ENCODE measurements around the gene NFYC. TPM values are rescaled to one million over a fixed set of nuclear protein-coding genes. Genes with fewer than 3 reads are reported as not detected.
A peak's percentile ranks its signal among the peaks of the same experiment; 100 is the strongest.

Gene NFYC
- total RNA-seq, 2 experiments from 2014 or later = 53.6 to 85.4 TPM

GRCh38 chr1:40788561-40789341, 97.2 kb downstream of the NFYC start:
- DNase-seq = no peak
- Mint-ChIP-seq H3K27me3 (peaks cover 11% of the 10 kb centered on the region), H3K4me1 (peaks cover 2% of the 10 kb centered on the region), H3K9me3 (ENCODE audit: low read depth) (no peaks in the 10 kb centered on the region), H3K36me3 (ENCODE audit: low read depth) (no peaks in the 10 kb centered on the region), H3K27ac (no peak overlapping the region), H3K4me3 (no peak overlapping the region)
- POLR2A ChIA-PET = no interaction called here
- intact Hi-C loops (cut with DNase I, micrococcal nuclease) = loop anchor here in 1 of 2 experiments (10.0 kb wide), 1 partner anchor 166 kb away; no protein-coding TSS in a partner anchor
- ATAC-seq = no peak
- CTCF ChIA-PET = interaction anchor here (1.1 to 1.7 kb wide), 2 partner anchors 10 to 14 kb away, joined by 3 to 4 read pairs; no protein-coding TSS in a partner anchor

GRCh38 chr1:40789342-40789598, 97.8 kb downstream of the NFYC start:
- Mint-ChIP-seq H3K9me3 (ENCODE audit: low read depth) (no peaks in the 10 kb centered on the region), H3K27ac (no peak overlapping the region), H3K4me1 (peaks cover 5% of the 10 kb centered on the region), H3K36me3 (ENCODE audit: low read depth) (no peaks in the 10 kb centered on the region), H3K4me3 (no peak overlapping the region), H3K27me3 (peaks cover 11% of the 10 kb centered on the region)
- CTCF ChIA-PET = interaction anchor here (1.1 to 1.7 kb wide), 2 partner anchors 9 to 15 kb away, joined by 3 to 4 read pairs; no protein-coding TSS in a partner anchor
- intact Hi-C loops (cut with DNase I, micrococcal nuclease) = loop anchor here in 1 of 2 experiments (10.0 kb wide), 1 partner anchor 166 kb away; no protein-coding TSS in a partner anchor
- DNase-seq (no peak), ATAC-seq (no peak)
- POLR2A ChIA-PET = no interaction called here

- intact Hi-C loops (cut with DNase I, micrococcal nuclease) = loop anchor here in 1 of 2 experiments (10.0 kb wide), 1 partner anchor 165 kb away; no protein-coding TSS in a partner anchor
- ChIA-PET POLR2A (no interaction called here), CTCF (interaction anchor here (0.6 to 1.7 kb wide), 3 partner anchors 8 to 71 kb away, joined by 3 to 4 read pairs (median 3); no protein-coding TSS in a partner anchor)
- ATAC-seq (no peak), DNase-seq (no peak)
- no peak overlapping the region for H3K4me3 Mint-ChIP-seq
- H3K27ac Mint-ChIP-seq = no peak overlapping the region
- no peaks in the 10 kb centered on the region for H3K36me3 Mint-ChIP-seq (ENCODE audit: low read depth)
- H3K9me3 Mint-ChIP-seq (ENCODE audit: low read depth) = no peaks in the 10 kb centered on the region
- H3K4me1 Mint-ChIP-seq = peaks cover 6% of the 10 kb centered on the region
- H3K27me3 Mint-ChIP-seq = peaks cover 8% of the 10 kb centered on the region
Observed at GRCh38 chr1:40789661-40790430, 98.3 kb downstream of the NFYC start.

- Mint-ChIP-seq H3K4me3 (no peak overlapping the region), H3K4me1 (peaks cover 23% of the 10 kb centered on the region), H3K27ac (no peak overlapping the region), H3K36me3 (ENCODE audit: low read depth) (no peaks in the 10 kb centered on the region), H3K27me3 (no peaks in the 10 kb centered on the region), H3K9me3 (ENCODE audit: low read depth) (no peaks in the 10 kb centered on the region)
- ATAC-seq (no peak), DNase-seq (no peak)
- ChIA-PET POLR2A (no interaction called here), CTCF (no interaction called here)
- intact Hi-C loops (cut with DNase I, micrococcal nuclease) = no loop called here
Observed at GRCh38 chr1:40792036-40792435, 100.5 kb downstream of the NFYC start.

GRCh38 chr1:40793617-40794016, 102.1 kb downstream of the NFYC start:
- Mint-ChIP-seq H3K4me3 (no peak overlapping the region), H3K4me1 (peaks cover 29% of the 10 kb centered on the region), H3K9me3 (ENCODE audit: low read depth) (no peaks in the 10 kb centered on the region), H3K27me3 (no peaks in the 10 kb centered on the region), H3K36me3 (ENCODE audit: low read depth) (no peaks in the 10 kb centered on the region), H3K27ac (no peak overlapping the region)
- DNase-seq (no peak), ATAC-seq (no peak)
- ChIA-PET POLR2A (no interaction called here), CTCF (interaction anchor here (1.0 kb wide), 1 partner anchor 21 kb away, joined by 3 read pairs; no protein-coding TSS in a partner anchor)
- intact Hi-C loops (cut with DNase I, micrococcal nuclease) = no loop called here

- DNase-seq = no peak
- H3K27me3 Mint-ChIP-seq = no peaks in the 10 kb centered on the region
- H3K36me3 Mint-ChIP-seq (ENCODE audit: low read depth) = no peaks in the 10 kb centered on the region
- no peak overlapping the region for H3K27ac Mint-ChIP-seq
- ChIA-PET POLR2A (no interaction called here), CTCF (interaction anchor here (1.0 kb wide), 1 partner anchor 21 kb away, joined by 3 read pairs; no protein-coding TSS in a partner anchor)
- H3K4me3 Mint-ChIP-seq = no peak overlapping the region
- no peaks in the 10 kb centered on the region for H3K9me3 Mint-ChIP-seq (ENCODE audit: low read depth)
- H3K4me1 Mint-ChIP-seq = peaks cover 29% of the 10 kb centered on the region
- intact Hi-C loops (cut with DNase I, micrococcal nuclease) = no loop called here
- ATAC-seq = no peak
Observed at GRCh38 chr1:40794048-40794447, 102.5 kb downstream of the NFYC start.

GRCh38 chr1:40794974-40795715, 103.6 kb downstream of the NFYC start:
- intact Hi-C loops (cut with DNase I, micrococcal nuclease) = no loop called here
- DNase-seq (peak; percentile 34), ATAC-seq (peak; percentile 54)
- Mint-ChIP-seq H3K36me3 (ENCODE audit: low read depth) (no peaks in the 10 kb centered on the region), H3K4me3 (peak overlapping the region; percentile 43), H3K4me1 (peaks cover 29% of the 10 kb centered on the region), H3K27me3 (no peaks in the 10 kb centered on the region), H3K27ac (peak overlapping the region; percentile 34), H3K9me3 (ENCODE audit: low read depth) (no peaks in the 10 kb centered on the region)
- ChIA-PET CTCF (interaction anchor here (0.6 to 3.0 kb wide), 5 partner anchors 12 to 875 kb away, joined by 3 to 21 read pairs (median 3); no protein-coding TSS in a partner anchor), POLR2A (interaction anchor here (0.6 kb wide), 1 partner anchor 8 kb away, joined by 3 read pairs; no protein-coding TSS in a partner anchor)

GRCh38 chr1:40795811-40796586, 104.5 kb downstream of the NFYC start:
- POLR2A ChIA-PET = no interaction called here
- Mint-ChIP-seq H3K4me1 (peaks cover 36% of the 10 kb centered on the region), H3K36me3 (ENCODE audit: low read depth) (no peaks in the 10 kb centered on the region), H3K27ac (peak overlapping the region; percentile 34), H3K27me3 (no peaks in the 10 kb centered on the region), H3K4me3 (peak overlapping the region; percentile 43), H3K9me3 (ENCODE audit: low read depth) (no peaks in the 10 kb centered on the region)
- intact Hi-C loops (cut with DNase I, micrococcal nuclease) = no loop called here
- CTCF ChIA-PET = interaction anchor here (0.8 to 3.0 kb wide), 4 partner anchors 11 to 170 kb away, joined by 3 to 21 read pairs (median 3); no protein-coding TSS in a partner anchor
- no peak for DNase-seq
- peak; percentile 65 for ATAC-seq

GRCh38 chr1:40796939-40797667, 105.6 kb downstream of the NFYC start:
- Mint-ChIP-seq H3K9me3 (ENCODE audit: low read depth) (no peaks in the 10 kb centered on the region), H3K27ac (peak overlapping the region; percentile 56), H3K4me3 (no peak overlapping the region), H3K36me3 (ENCODE audit: low read depth) (no peaks in the 10 kb centered on the region), H3K27me3 (no peaks in the 10 kb centered on the region), H3K4me1 (peaks cover 47% of the 10 kb centered on the region)
- no peak for ATAC-seq
- CTCF ChIA-PET = interaction anchor here (0.7 to 3.0 kb wide), 3 partner anchors 23 to 838 kb away, joined by 3 to 21 read pairs (median 4); no protein-coding TSS in a partner anchor
- no peak for DNase-seq
- intact Hi-C loops (cut with DNase I, micrococcal nuclease) = no loop called here
- POLR2A ChIA-PET = no interaction called here

- DNase-seq (no peak), ATAC-seq (no peak)
- H3K27me3 Mint-ChIP-seq = no peaks in the 10 kb centered on the region
- CTCF ChIA-PET = interaction anchor here (0.7 to 3.0 kb wide), 4 partner anchors 8 to 839 kb away, joined by 3 to 21 read pairs (median 4); no protein-coding TSS in a partner anchor
- peak overlapping the region; percentile 56 for H3K27ac Mint-ChIP-seq
- H3K9me3 Mint-ChIP-seq (ENCODE audit: low read depth) = no peaks in the 10 kb centered on the region
- no peak overlapping the region for H3K4me3 Mint-ChIP-seq
- intact Hi-C loops (cut with DNase I, micrococcal nuclease) = no loop called here
- peaks cover 48% of the 10 kb centered on the region for H3K4me1 Mint-ChIP-seq
- H3K36me3 Mint-ChIP-seq (ENCODE audit: low read depth) = no peaks in the 10 kb centered on the region
- POLR2A ChIA-PET = no interaction called here
Observed at GRCh38 chr1:40797668-40798010, 106.1 kb downstream of the NFYC start.

Measured in activated CD4-positive, alpha-beta T cell treated with anti-CD3 and anti-CD28 coated beads for 36 hours (primary cell).